Brain pericyte (primary cell): Measurements from ENCODE around the gene STPG3.

ENCODE experiments used
- DNase-seq: peaks from one replicate; pipeline ENCODE4 v3.0.0-alpha.2; 2012; ENCODE audit warnings: low read depth, low spot score

The STPG3 gene

DNA sequence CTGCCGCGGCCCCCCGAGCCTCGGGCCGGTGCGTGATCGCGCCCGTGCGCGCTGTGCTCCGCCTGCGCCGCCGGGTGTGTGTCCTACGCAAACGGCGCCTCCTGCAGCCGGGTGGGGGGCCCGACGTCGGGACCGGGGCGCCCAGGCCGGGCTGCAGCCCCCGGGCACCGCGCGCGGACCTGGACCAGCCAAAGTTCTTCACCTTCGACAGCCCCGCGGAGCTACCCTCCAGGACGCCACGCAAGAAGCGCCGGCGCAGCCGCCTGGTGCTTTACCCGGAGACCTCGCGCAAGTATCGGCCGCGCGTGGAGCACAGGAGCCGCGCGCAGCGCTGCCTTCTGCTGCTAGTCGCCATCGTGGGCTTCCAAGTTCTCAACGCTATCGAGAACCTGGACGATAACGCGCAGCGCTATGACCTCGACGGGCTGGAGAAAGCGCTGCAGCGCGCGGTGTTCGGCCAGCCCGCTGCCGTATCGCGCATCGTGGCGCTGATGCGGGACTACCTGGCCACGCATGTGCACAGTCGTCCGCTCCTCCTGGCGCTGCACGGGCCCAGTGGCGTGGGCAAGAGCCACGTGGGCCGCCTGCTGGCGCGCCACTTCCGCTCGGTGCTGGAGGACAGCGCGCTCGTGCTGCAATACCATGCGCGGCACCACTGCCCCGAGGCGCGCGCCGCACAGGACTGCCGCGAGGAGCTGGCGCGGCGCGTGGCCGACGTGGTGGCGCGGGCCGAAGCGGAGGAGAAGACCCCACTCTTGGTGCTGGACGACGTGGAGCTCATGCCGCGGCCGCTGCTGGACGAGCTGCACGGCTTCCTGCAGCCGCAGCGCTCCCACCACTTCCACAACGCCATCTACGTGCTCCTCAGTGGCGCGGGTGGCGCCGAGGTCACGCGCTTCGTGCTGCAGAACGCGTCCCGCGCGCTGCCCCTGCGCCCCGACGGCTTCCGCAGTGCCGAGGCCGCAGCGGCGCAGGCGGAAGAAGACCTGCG, 27.9 kb downstream of the STPG3 start:
- DNase-seq, result no peak

DNA sequence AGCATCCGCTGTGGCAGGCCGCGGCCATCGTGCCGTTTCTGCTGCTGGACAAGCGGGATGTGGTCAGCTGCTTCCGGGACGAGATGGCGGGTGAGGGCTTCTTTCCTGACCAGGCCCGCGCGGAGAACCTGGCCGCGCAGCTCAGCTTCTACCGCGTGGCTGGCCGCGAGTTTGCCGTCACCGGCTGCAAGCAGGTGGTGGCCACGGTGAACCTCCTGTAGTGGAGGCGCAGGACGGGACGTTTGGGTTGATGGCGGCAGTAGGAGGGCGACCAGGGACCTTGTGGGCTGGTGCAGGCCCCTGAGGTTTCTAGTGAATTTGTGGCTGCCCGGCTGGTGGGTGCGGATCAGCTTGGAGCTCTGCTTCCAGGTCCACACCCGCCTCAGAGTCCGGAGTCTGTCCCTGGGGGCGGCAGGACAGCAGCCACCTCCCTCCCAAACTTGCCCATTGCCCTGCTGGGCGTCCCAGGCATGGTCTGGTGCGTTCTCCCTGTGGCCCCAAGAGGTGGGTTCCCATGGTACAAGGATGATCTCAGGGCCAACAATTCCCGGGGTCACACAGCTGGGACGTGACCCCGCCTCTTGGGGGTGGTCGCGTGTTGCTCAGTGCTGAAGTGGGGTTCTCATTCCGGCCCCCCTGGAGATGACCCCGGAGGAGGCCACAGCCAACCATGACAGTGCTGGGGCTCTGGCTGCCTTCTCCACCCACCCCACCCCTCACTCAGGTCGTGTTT, 28.8 kb downstream of the STPG3 start:
- DNase-seq, result no peak

GRCh38 chr9:137280474-137281344, 29.6 kb downstream of the STPG3 start:
- DNase-seq, result no peak

- no peak for DNase-seq
Observed at GRCh38 chr9:137281345-137282116, 30.4 kb downstream of the STPG3 start.

DNA sequence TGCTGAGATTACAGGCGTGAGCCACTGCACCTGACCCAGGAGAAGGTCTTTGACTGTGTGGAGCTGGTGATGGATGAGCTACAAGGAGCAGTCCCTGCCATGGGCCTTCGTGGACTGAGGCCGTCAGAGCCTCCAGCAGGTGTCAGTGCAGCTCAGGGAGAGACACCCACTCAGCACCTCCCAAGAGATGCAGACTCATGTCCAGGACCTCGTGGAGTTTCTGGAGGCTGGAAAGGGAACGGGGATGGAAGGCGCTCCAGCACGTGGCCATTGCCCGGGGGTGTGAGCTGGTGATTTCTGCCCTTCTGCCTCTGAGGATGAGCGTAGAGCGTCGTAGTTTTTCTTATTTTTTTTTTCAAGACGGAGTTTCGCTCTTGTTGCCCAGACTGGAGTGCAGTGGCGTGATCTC, 35.9 kb downstream of the STPG3 start:
- no peak for DNase-seq

- no peak for DNase-seq
Observed at GRCh38 chr9:137293094-137293481, 42.0 kb downstream of the STPG3 start.

- DNase-seq, result no peak
Observed at GRCh38 chr9:137293482-137294090, 42.5 kb downstream of the STPG3 start.

DNA sequence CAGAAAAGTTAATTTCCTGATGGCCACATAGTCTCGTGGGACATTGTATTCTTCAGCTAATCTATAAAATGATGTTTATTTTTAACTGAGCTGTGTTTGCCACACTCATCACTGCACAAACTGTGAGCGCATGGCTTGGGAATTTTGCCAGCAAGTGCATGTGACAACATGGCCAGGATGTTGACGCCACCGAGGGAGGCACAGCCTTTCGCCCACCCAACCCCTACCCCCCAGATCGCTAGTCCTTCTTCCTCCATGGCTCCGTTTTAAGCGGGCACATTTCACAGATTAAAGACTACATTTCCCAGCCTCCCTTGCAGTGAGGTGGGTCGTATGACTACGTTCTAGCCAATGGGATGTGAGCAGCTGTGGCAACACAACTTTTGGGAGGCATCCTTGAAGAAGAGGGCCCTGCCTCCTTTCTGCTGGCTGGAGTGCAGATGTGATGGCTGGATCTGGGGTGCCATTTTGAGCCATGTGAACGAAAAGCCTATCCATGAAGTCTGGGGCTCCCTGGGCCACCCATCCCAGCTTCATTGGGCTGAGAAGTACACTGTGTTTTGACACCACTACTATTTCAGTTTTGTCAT, 43.1 kb downstream of the STPG3 start:
- no peak for DNase-seq

DNA sequence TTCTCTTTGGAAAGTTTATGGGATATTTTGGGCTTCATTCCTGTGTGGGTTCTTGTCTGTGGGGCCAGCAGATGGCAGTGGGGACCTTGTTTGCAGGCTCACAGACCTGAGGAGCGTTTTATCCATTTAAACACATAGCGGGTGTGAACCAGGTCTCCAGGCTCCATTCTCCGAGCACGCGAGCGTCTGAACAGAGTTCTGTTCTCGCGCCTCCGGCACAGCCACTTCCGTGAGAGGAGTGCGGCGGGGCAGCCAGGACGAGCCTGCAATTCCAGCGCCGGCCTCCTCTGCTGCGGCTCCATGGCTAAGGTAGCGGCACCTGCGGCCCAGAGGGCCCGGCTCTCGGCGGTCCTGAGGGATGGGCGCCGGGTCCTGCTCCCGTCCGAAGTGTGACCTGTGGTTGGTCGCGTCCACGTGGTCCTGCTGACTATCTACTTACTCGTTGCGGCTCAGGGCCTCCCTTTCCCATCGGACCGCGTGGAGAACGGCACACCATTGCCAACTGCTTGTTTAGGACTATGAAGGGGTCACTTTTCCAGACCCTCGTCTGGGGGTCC, 43.7 kb downstream of the STPG3 start:
- DNase-seq, result no peak

DNA sequence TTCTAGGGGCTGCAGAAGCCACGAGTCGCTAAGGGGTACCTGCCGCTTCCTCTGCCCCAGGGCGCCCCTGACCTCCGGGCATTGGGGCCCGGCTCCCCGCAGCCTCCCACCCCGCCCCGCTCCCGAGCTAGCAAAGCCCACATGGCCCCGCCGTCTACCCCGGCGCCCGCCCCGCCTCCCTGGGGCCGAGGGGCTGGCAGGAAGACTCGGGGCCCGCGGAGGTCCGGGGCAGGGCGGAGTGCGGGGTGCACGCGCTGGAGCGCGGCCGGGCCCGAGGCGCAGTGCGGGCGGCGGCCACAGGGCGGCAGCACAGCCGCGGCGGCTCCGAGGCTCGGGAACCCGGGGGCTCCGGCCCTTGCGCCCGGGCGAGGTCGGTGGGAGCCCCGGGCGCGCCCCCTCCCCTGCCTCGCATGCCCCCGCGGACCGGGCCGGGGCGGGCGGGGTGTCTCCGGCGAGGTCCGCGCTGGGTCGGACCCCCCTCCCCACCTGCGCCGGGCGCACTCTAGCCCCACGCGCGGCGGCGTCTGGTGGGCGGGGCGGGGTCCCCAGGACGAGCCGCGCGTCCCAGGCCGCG, 44.2 kb downstream of the STPG3 start:
- DNase-seq, result no peak

- DNase-seq, result no peak
Observed at GRCh38 chr9:137295849-137296669, 45.0 kb downstream of the STPG3 start.

DNA sequence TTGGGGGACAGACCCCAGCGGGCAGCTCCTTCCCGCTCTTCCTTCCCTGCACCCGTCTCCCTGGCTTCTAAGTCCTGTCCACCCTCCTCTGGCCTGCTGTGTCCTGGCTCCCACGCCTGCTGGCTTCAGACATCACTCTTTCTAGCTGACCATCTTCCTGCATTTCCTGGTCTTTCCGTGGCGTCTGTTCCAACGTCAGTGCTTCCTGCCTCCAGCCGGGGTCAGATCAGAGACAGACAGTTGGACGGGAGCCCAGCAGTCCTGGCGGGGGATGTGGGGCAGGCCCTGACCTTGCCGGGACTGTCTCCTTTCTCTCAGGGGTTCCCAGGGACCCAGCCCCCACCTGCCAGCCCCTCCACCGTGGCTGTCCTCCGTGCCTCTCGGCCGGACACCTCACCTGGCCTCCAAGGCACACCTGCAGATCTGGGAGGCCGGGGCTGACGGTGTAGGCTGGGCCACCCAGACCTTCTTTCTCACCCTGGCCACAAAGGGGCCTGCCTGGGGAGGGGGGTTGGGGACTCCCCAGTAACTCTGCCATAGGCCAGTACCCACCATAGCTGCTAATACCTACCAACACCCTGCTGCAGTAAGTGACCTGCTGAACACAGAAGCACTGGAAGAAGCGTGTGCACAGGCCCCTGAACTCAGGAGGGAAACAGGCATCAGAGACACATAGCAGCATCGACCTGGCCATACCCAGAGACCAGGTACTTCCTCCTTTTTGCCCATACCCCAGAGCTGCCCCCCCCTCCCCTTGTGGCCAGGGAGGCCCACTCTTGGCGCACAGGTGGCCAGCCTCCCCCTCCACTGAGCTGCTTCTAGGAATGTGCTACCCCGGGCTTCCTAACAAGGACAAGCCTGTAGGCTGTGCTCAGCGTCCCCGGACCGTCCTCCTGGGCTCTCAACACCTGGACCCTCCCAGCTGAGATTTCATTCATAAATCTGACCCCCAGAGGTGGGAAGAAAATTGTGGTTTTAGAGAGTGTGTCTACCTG, 45.9 kb downstream of the STPG3 start:
- no peak for DNase-seq

DNA sequence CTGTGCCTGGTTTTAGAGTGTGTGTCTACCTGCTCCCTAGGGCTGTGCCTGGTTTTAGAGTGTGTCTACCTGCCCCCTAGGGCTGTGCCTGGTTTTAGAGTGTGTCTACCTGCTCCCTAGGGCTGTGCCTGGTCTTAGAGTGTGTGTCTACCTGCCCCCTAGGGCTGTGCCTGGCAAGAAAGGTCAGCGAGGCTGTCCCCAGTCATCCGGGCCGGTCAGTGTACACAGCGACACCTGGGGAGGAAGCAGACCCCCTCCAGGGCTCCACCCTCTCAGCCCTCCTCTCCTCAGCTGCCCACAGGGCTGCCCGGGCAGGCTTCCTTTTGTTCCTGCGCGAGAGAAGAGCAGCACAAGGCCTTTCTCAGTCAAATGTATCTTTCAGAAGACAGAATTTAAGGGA, 46.9 kb downstream of the STPG3 start:
- DNase-seq, result no peak

- DNase-seq, result no peak
Observed at GRCh38 chr9:137298401-137299202, 47.5 kb downstream of the STPG3 start.

DNA sequence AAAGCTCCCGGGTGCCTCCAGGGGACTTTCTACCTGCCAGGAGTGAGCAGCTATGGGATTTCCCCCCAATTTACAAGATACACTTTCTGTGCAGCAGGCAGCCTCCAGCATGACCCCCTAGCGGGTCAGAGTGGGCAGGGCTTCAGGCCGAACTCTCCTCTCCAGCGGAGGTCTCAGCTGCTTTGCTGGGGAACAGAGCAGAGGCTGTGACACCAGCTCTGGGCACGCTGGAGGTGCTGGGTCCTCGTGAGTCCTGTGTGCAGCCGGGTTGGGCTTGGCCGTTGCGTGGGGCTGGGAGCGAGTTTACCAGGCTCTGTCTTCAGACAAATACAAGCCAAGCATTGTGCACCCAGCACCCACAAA, 48.1 kb downstream of the STPG3 start:
- no peak for DNase-seq

DNA sequence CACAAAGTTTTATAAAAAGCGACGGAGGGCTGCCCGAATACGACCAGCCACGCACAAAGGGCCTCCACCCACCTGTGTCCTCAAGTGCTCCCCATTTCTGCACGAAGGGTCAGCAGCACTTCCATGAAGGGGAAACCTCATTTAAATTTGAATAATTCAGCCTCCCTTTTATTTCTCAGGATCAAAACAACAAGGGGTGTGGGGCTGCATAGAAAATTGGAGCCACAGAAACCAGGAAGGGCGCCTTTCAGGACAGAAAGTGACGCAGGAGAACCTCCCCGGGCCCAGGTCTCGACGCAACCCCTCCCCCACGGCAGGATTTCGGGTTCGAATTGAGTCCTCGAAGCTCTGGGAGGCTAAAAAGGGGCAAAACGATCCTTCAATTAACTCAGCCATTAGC, 48.9 kb downstream of the STPG3 start:
- no peak for DNase-seq
